ENCODE results near the gene R3HCC1L.

R3HCC1L gene

GRCh38 chr10:98249134-98249533, 114.7 kb downstream of the R3HCC1L start:
- no peaks in the 10 kb centered on the region for H3K4me1 Mint-ChIP-seq
- H3K36me3 Mint-ChIP-seq, result peaks cover 74% of the 10 kb centered on the region
- H3K4me3 Mint-ChIP-seq, result no peak overlapping the region
- H3K27ac Mint-ChIP-seq, result no peak overlapping the region
- ATAC-seq, result no peak
- no peaks in the 10 kb centered on the region for H3K27me3 Mint-ChIP-seq
- no peaks in the 10 kb centered on the region for H3K9me3 Mint-ChIP-seq

GRCh38 chr10:98251399-98251798, 116.9 kb downstream of the R3HCC1L start:
- Mint-ChIP-seq H3K4me1 (no peaks in the 10 kb centered on the region), H3K36me3 (peaks cover 70% of the 10 kb centered on the region), H3K4me3 (no peak overlapping the region), H3K9me3 (no peaks in the 10 kb centered on the region), H3K27ac (no peak overlapping the region), H3K27me3 (no peaks in the 10 kb centered on the region)
- no peak for ATAC-seq

GRCh38 chr10:98252464-98252863, 118.0 kb downstream of the R3HCC1L start:
- ATAC-seq, result no peak
- Mint-ChIP-seq H3K4me3 (no peak overlapping the region), H3K9me3 (no peaks in the 10 kb centered on the region), H3K4me1 (no peaks in the 10 kb centered on the region), H3K27ac (no peak overlapping the region), H3K36me3 (peaks cover 71% of the 10 kb centered on the region), H3K27me3 (no peaks in the 10 kb centered on the region)

GRCh38 chr10:98253499-98253898, 119.0 kb downstream of the R3HCC1L start:
- ATAC-seq, result no peak
- H3K4me3 Mint-ChIP-seq, result no peak overlapping the region
- no peaks in the 10 kb centered on the region for H3K9me3 Mint-ChIP-seq
- no peak overlapping the region for H3K27ac Mint-ChIP-seq
- no peaks in the 10 kb centered on the region for H3K4me1 Mint-ChIP-seq
- no peaks in the 10 kb centered on the region for H3K27me3 Mint-ChIP-seq
- H3K36me3 Mint-ChIP-seq, result peaks cover 63% of the 10 kb centered on the region

GRCh38 chr10:98254234-98254974, 119.9 kb downstream of the R3HCC1L start:
- ATAC-seq, result no peak
- H3K9me3 Mint-ChIP-seq, result no peaks in the 10 kb centered on the region
- no peaks in the 10 kb centered on the region for H3K4me1 Mint-ChIP-seq
- peaks cover 54% of the 10 kb centered on the region for H3K36me3 Mint-ChIP-seq
- H3K27me3 Mint-ChIP-seq, result no peaks in the 10 kb centered on the region
- H3K27ac Mint-ChIP-seq, result no peak overlapping the region
- H3K4me3 Mint-ChIP-seq, result no peak overlapping the region

GRCh38 chr10:98255146-98255877, 120.9 kb downstream of the R3HCC1L start:
- Mint-ChIP-seq H3K36me3 (peaks cover 45% of the 10 kb centered on the region), H3K9me3 (no peaks in the 10 kb centered on the region), H3K27ac (no peak overlapping the region), H3K4me3 (no peak overlapping the region), H3K27me3 (no peaks in the 10 kb centered on the region), H3K4me1 (no peaks in the 10 kb centered on the region)
- ATAC-seq, result no peak

- H3K27ac Mint-ChIP-seq, result no peak overlapping the region
Measured at GRCh38 chr10:98256692-98257091, 122.2 kb downstream of the R3HCC1L start.

GRCh38 chr10:98257198-98257597, 122.7 kb downstream of the R3HCC1L start:
- H3K36me3 Mint-ChIP-seq, result peaks cover 38% of the 10 kb centered on the region
- no peaks in the 10 kb centered on the region for H3K27me3 Mint-ChIP-seq
- no peaks in the 10 kb centered on the region for H3K4me1 Mint-ChIP-seq
- H3K4me3 Mint-ChIP-seq, result no peak overlapping the region
- no peak overlapping the region for H3K27ac Mint-ChIP-seq
- no peaks in the 10 kb centered on the region for H3K9me3 Mint-ChIP-seq
- no peak for ATAC-seq

More at GRCh38 chr10:98256692-98257091, 122.2 kb downstream of the R3HCC1L start:
- H3K4me3 Mint-ChIP-seq, result no peak overlapping the region
- no peaks in the 10 kb centered on the region for H3K27me3 Mint-ChIP-seq
- peaks cover 43% of the 10 kb centered on the region for H3K36me3 Mint-ChIP-seq
- H3K9me3 Mint-ChIP-seq, result no peaks in the 10 kb centered on the region
- no peaks in the 10 kb centered on the region for H3K4me1 Mint-ChIP-seq
- ATAC-seq, result no peak

- no peaks in the 10 kb centered on the region for H3K27me3 Mint-ChIP-seq
- no peaks in the 10 kb centered on the region for H3K9me3 Mint-ChIP-seq
- no peaks in the 10 kb centered on the region for H3K4me1 Mint-ChIP-seq
- H3K4me3 Mint-ChIP-seq, result no peak overlapping the region
- ATAC-seq, result no peak
- H3K36me3 Mint-ChIP-seq, result peaks cover 38% of the 10 kb centered on the region
- H3K27ac Mint-ChIP-seq, result no peak overlapping the region
Measured at GRCh38 chr10:98257961-98258360, 123.5 kb downstream of the R3HCC1L start.

GRCh38 chr10:98258683-98259454, 124.4 kb downstream of the R3HCC1L start:
- ATAC-seq, result no peak
- Mint-ChIP-seq H3K27me3 (no peaks in the 10 kb centered on the region), H3K36me3 (peaks cover 38% of the 10 kb centered on the region), H3K27ac (no peak overlapping the region), H3K4me3 (no peak overlapping the region), H3K9me3 (no peaks in the 10 kb centered on the region), H3K4me1 (no peaks in the 10 kb centered on the region)

- peaks cover 31% of the 10 kb centered on the region for H3K36me3 Mint-ChIP-seq
- ATAC-seq, result no peak
- H3K4me3 Mint-ChIP-seq, result no peak overlapping the region
- no peaks in the 10 kb centered on the region for H3K4me1 Mint-ChIP-seq
- H3K9me3 Mint-ChIP-seq, result no peaks in the 10 kb centered on the region
- no peaks in the 10 kb centered on the region for H3K27me3 Mint-ChIP-seq
- no peak overlapping the region for H3K27ac Mint-ChIP-seq
Measured at GRCh38 chr10:98259606-98260315, 125.3 kb downstream of the R3HCC1L start.

- no peak for ATAC-seq
Measured at GRCh38 chr10:98260350-98260749, 125.9 kb downstream of the R3HCC1L start.

GRCh38 chr10:98260752-98261151, 126.3 kb downstream of the R3HCC1L start:
- H3K9me3 Mint-ChIP-seq, result no peaks in the 10 kb centered on the region
- no peak overlapping the region for H3K4me3 Mint-ChIP-seq
- ATAC-seq, result no peak
- peaks cover 26% of the 10 kb centered on the region for H3K36me3 Mint-ChIP-seq
- H3K4me1 Mint-ChIP-seq, result no peaks in the 10 kb centered on the region
- H3K27ac Mint-ChIP-seq, result no peak overlapping the region
- peaks cover 4% of the 10 kb centered on the region for H3K27me3 Mint-ChIP-seq

More at GRCh38 chr10:98260350-98260749, 125.9 kb downstream of the R3HCC1L start:
- no peaks in the 10 kb centered on the region for H3K4me1 Mint-ChIP-seq
- no peak overlapping the region for H3K4me3 Mint-ChIP-seq
- H3K27me3 Mint-ChIP-seq, result no peaks in the 10 kb centered on the region
- H3K27ac Mint-ChIP-seq, result no peak overlapping the region
- no peaks in the 10 kb centered on the region for H3K9me3 Mint-ChIP-seq
- H3K36me3 Mint-ChIP-seq, result peaks cover 31% of the 10 kb centered on the region

- Mint-ChIP-seq H3K9me3 (no peaks in the 10 kb centered on the region), H3K4me1 (no peaks in the 10 kb centered on the region), H3K27me3 (peaks cover 13% of the 10 kb centered on the region), H3K4me3 (no peak overlapping the region), H3K27ac (no peak overlapping the region), H3K36me3 (peaks cover 17% of the 10 kb centered on the region)
- no peak for ATAC-seq
Measured at GRCh38 chr10:98261436-98262277, 127.2 kb downstream of the R3HCC1L start.
